Astrocyte (in vitro differentiated cells and primary cell): Measurements from ENCODE around the gene DRGX. TPM values are rescaled to one million over a fixed set of nuclear protein-coding genes. Genes with fewer than 3 reads are reported as not detected.

Source experiments
- DNase-seq: peaks from one replicate; pipeline ENCODE4 v3.0.0-alpha.2; 2010; ENCODE audit warnings: low read depth
- FAIRE-seq: peaks from 2 replicates; lab custom pipeline; 2011; peaks lifted over from hg19 to GRCh38; lab: Jason Lieb, UNC
- H2AFZ ChIP-seq: 2 replicates; pipeline ENCODE4 v1.6.0; 2012; ENCODE audit warnings: low read depth, low read length, inconsistent platforms
- H3K27ac ChIP-seq: 2 replicates; pipeline ENCODE4 v1.5.1; 2011; ENCODE audit warnings: low read depth, low read length, inconsistent platforms
- H3K27me3 ChIP-seq: 2 replicates; pipeline ENCODE4 v1.6.0; 2011; ENCODE audit warnings: low read length, inconsistent platforms; ENCODE audit not compliant: insufficient read depth
- H3K36me3 ChIP-seq: 2 replicates; pipeline ENCODE4 v1.5.1; 2011; ENCODE audit warnings: low read length, inconsistent platforms; ENCODE audit not compliant: insufficient read depth
- H3K4me1 ChIP-seq: 2 replicates; pipeline ENCODE4 v1.5.1; 2011; ENCODE audit warnings: low read length, inconsistent platforms; ENCODE audit not compliant: insufficient read depth
- H3K4me2 ChIP-seq: 2 replicates; pipeline ENCODE4 v1.6.0; 2012; ENCODE audit warnings: low read length, inconsistent platforms
- H3K4me3 ChIP-seq: 2 replicates; pipeline ENCODE4 v1.5.1; 2011; ENCODE audit warnings: low read depth, mild to moderate bottlenecking, low read length, inconsistent platforms; ENCODE audit not compliant: insufficient read depth
- H3K79me2 ChIP-seq: 2 replicates; pipeline ENCODE4 v1.6.0; 2012; ENCODE audit warnings: mild to moderate bottlenecking, low read length, inconsistent platforms; ENCODE audit not compliant: insufficient read depth
- H3K9ac ChIP-seq: 2 replicates; pipeline ENCODE4 v1.6.0; 2012; ENCODE audit warnings: mild to moderate bottlenecking, low read length, inconsistent platforms
- H3K9me3 ChIP-seq: 2 replicates; pipeline ENCODE4 v1.5.1; 2012; ENCODE audit warnings: low read depth, mild to moderate bottlenecking, low read length, inconsistent platforms; ENCODE audit not compliant: insufficient read depth
- H4K20me1 ChIP-seq: 2 replicates; pipeline ENCODE4 v1.6.0; 2012; ENCODE audit warnings: low read length, inconsistent platforms; ENCODE audit not compliant: insufficient read depth
- H3K27ac Mint-ChIP-seq: one replicate; pipeline ENCODE4 v1.8.0; 2021; ENCODE audit warnings: mild to moderate bottlenecking, mixed read lengths; ENCODE audit not compliant: unreplicated experiment
- H3K27me3 Mint-ChIP-seq: one replicate; pipeline ENCODE4 v1.8.0; 2021; ENCODE audit warnings: low read depth, mixed read lengths; ENCODE audit not compliant: unreplicated experiment
- H3K36me3 Mint-ChIP-seq: one replicate; pipeline ENCODE4 v1.8.0; 2021; ENCODE audit warnings: low read depth, mixed read lengths; ENCODE audit not compliant: unreplicated experiment
- H3K4me1 Mint-ChIP-seq: one replicate; pipeline ENCODE4 v1.8.0; 2021; ENCODE audit warnings: low read depth, mixed read lengths; ENCODE audit not compliant: unreplicated experiment
- H3K4me3 Mint-ChIP-seq: one replicate; pipeline ENCODE4 v1.8.0; 2021; ENCODE audit warnings: mild to moderate bottlenecking, moderate library complexity, mixed read lengths; ENCODE audit not compliant: unreplicated experiment
- H3K9me3 Mint-ChIP-seq: one replicate; pipeline ENCODE4 v1.8.0; 2021; ENCODE audit warnings: mild to moderate bottlenecking, mixed read lengths; ENCODE audit not compliant: unreplicated experiment
- CTCF ChIP-seq: IDR thresholded peaks from 2 replicates; pipeline ENCODE4 v1.5.1; 2011; ENCODE audit warnings: low read depth, mild to moderate bottlenecking, inconsistent platforms, low read length, moderate library complexity; ENCODE audit not compliant: insufficient read depth
- EZH2 ChIP-seq: IDR thresholded peaks from 2 replicates; pipeline ENCODE4 v1.6.1; 2012; ENCODE audit warnings: mild to moderate bottlenecking, low read length, inconsistent platforms; ENCODE audit not compliant: insufficient read depth
- total RNA-seq: library from RNA; stranded (reverse); gene quantifications from 2 replicates; pipeline ENCODE4 v1.2.1, GENCODE V29; 2021

DRGX gene
- total RNA-seq, 1 donor from 2014 or later: not detected

GRCh38 chr10:49431426-49431825 lies 35.5 kb upstream of the DRGX start:
- no peaks in the 10 kb centered on the region for H3K4me1 Mint-ChIP-seq
- no peak overlapping the region for H3K27ac Mint-ChIP-seq
- no peak overlapping the region for H3K4me3 ChIP-seq

GRCh38 chr10:49429458-49429857 lies 33.6 kb upstream of the DRGX start:
- no peak for DNase-seq
- Histone ChIP-seq H3K4me3 (no peak overlapping the region), H3K4me2 (no peak overlapping the region), H3K36me3 (no peaks in the 10 kb centered on the region), H3K9ac (no peak overlapping the region), H3K9me3 (peaks cover 4% of the 10 kb centered on the region), H3K79me2 (no peaks in the 10 kb centered on the region), H3K27ac (no peak overlapping the region), H3K4me1 (no peaks in the 10 kb centered on the region), H2AFZ (no peak overlapping the region), H3K27me3 (no peaks in the 10 kb centered on the region), H4K20me1 (no peaks in the 10 kb centered on the region)
- peaks cover 18% of the 10 kb centered on the region for H3K9me3 Mint-ChIP-seq
- TF ChIP-seq EZH2 (no peak), CTCF (no peak)
- no peaks in the 10 kb centered on the region for H3K4me1 Mint-ChIP-seq
- FAIRE-seq: no peak
- peaks cover 2% of the 10 kb centered on the region for H3K27me3 Mint-ChIP-seq
- no peak overlapping the region for H3K27ac Mint-ChIP-seq
- H3K36me3 Mint-ChIP-seq: no peaks in the 10 kb centered on the region
- no peak overlapping the region for H3K4me3 Mint-ChIP-seq

More at GRCh38 chr10:49431426-49431825, 35.5 kb upstream of the DRGX start:
- Mint-ChIP-seq H3K27me3 (peaks cover 2% of the 10 kb centered on the region), H3K4me3 (no peak overlapping the region), H3K36me3 (no peaks in the 10 kb centered on the region), H3K9me3 (peaks cover 9% of the 10 kb centered on the region)
- no peaks in the 10 kb centered on the region for H4K20me1 ChIP-seq
- no peaks in the 10 kb centered on the region for H3K27me3 ChIP-seq
- no peak overlapping the region for H2AFZ ChIP-seq
- no peaks in the 10 kb centered on the region for H3K9me3 ChIP-seq
- no peak overlapping the region for H3K27ac ChIP-seq
- H3K79me2 ChIP-seq: no peaks in the 10 kb centered on the region
- no peaks in the 10 kb centered on the region for H3K4me1 ChIP-seq
- TF ChIP-seq CTCF: no peak
- TF ChIP-seq EZH2: no peak
- H3K36me3 ChIP-seq: no peaks in the 10 kb centered on the region
- no peak overlapping the region for H3K9ac ChIP-seq
- DNase-seq (no peak), FAIRE-seq (no peak)
- no peak overlapping the region for H3K4me2 ChIP-seq

GRCh38 chr10:49426490-49427360 lies 30.8 kb upstream of the DRGX start:
- H2AFZ ChIP-seq: no peak overlapping the region
- H3K27me3 ChIP-seq: no peaks in the 10 kb centered on the region
- Mint-ChIP-seq H3K9me3 (peaks cover 23% of the 10 kb centered on the region), H3K4me3 (no peak overlapping the region), H3K36me3 (no peaks in the 10 kb centered on the region), H3K4me1 (no peaks in the 10 kb centered on the region), H3K27ac (no peak overlapping the region), H3K27me3 (peaks cover 5% of the 10 kb centered on the region)
- no peak for TF ChIP-seq EZH2
- no peak overlapping the region for H3K4me2 ChIP-seq
- DNase-seq: no peak
- H3K9me3 ChIP-seq: peaks cover 4% of the 10 kb centered on the region
- no peak overlapping the region for H3K4me3 ChIP-seq
- no peaks in the 10 kb centered on the region for H4K20me1 ChIP-seq
- no peak overlapping the region for H3K9ac ChIP-seq
- no peaks in the 10 kb centered on the region for H3K36me3 ChIP-seq
- no peaks in the 10 kb centered on the region for H3K4me1 ChIP-seq
- H3K27ac ChIP-seq: no peak overlapping the region
- no peaks in the 10 kb centered on the region for H3K79me2 ChIP-seq
- FAIRE-seq: no peak
